ENCODE results near the gene APIP. TPM values are rescaled to one million over a fixed set of nuclear protein-coding genes. Genes with fewer than 3 reads are reported as not detected.

The APIP gene
- total RNA-seq, 1 donor from 2014 or later, result 23.5 TPM

- no peak for DNase-seq (ENCODE audit: low spot score, unreplicated experiment)
- TF ChIP-seq CTCF (IDR thresholded peaks at IDR 0.05; ENCODE audit: unreplicated experiment), result no peak
- peaks cover 18% of the 10 kb centered on the region for H3K36me3 Mint-ChIP-seq (ENCODE audit: insufficient read depth)
- H3K4me1 Mint-ChIP-seq (ENCODE audit: low read depth), result peaks cover 8% of the 10 kb centered on the region
- no peak overlapping the region for H3K4me3 Mint-ChIP-seq (ENCODE audit: low read depth)
- no peaks in the 10 kb centered on the region for H3K9me3 Mint-ChIP-seq (ENCODE audit: low read depth)
- H3K27ac Mint-ChIP-seq, result no peak overlapping the region
- no peaks in the 10 kb centered on the region for H3K27me3 Mint-ChIP-seq
Observed at GRCh38 chr11:34863048-34863447, 53.1 kb downstream of the APIP start.

GRCh38 chr11:34860518-34860917, 55.7 kb downstream of the APIP start:
- TF ChIP-seq CTCF (IDR thresholded peaks at IDR 0.05; ENCODE audit: unreplicated experiment), result no peak
- Mint-ChIP-seq H3K4me1 (ENCODE audit: low read depth) (peaks cover 8% of the 10 kb centered on the region), H3K27ac (no peak overlapping the region), H3K36me3 (ENCODE audit: insufficient read depth) (peaks cover 18% of the 10 kb centered on the region), H3K27me3 (no peaks in the 10 kb centered on the region), H3K9me3 (ENCODE audit: low read depth) (no peaks in the 10 kb centered on the region), H3K4me3 (ENCODE audit: low read depth) (no peak overlapping the region)
- DNase-seq (ENCODE audit: low spot score, unreplicated experiment), result no peak

- DNase-seq (ENCODE audit: low spot score, unreplicated experiment), result no peak
- no peak for TF ChIP-seq CTCF (IDR thresholded peaks at IDR 0.05; ENCODE audit: unreplicated experiment)
- Mint-ChIP-seq H3K9me3 (ENCODE audit: low read depth) (no peaks in the 10 kb centered on the region), H3K27me3 (no peaks in the 10 kb centered on the region), H3K4me1 (ENCODE audit: low read depth) (peaks cover 9% of the 10 kb centered on the region), H3K36me3 (ENCODE audit: insufficient read depth) (peaks cover 20% of the 10 kb centered on the region), H3K4me3 (ENCODE audit: low read depth) (no peak overlapping the region), H3K27ac (no peak overlapping the region)
Observed at GRCh38 chr11:34860034-34860433, 56.1 kb downstream of the APIP start.

GRCh38 chr11:34859496-34859895, 56.7 kb downstream of the APIP start:
- no peak overlapping the region for H3K4me3 Mint-ChIP-seq (ENCODE audit: low read depth)
- H3K9me3 Mint-ChIP-seq (ENCODE audit: low read depth), result no peaks in the 10 kb centered on the region
- peaks cover 24% of the 10 kb centered on the region for H3K36me3 Mint-ChIP-seq (ENCODE audit: insufficient read depth)
- DNase-seq (ENCODE audit: low spot score, unreplicated experiment), result no peak
- TF ChIP-seq CTCF (IDR thresholded peaks at IDR 0.05; ENCODE audit: unreplicated experiment), result no peak
- H3K4me1 Mint-ChIP-seq (ENCODE audit: low read depth), result peaks cover 13% of the 10 kb centered on the region
- no peaks in the 10 kb centered on the region for H3K27me3 Mint-ChIP-seq
- no peak overlapping the region for H3K27ac Mint-ChIP-seq

- no peak overlapping the region for H3K4me3 Mint-ChIP-seq (ENCODE audit: low read depth)
- no peak for TF ChIP-seq CTCF (IDR thresholded peaks at IDR 0.05; ENCODE audit: unreplicated experiment)
- peaks cover 13% of the 10 kb centered on the region for H3K4me1 Mint-ChIP-seq (ENCODE audit: low read depth)
- no peaks in the 10 kb centered on the region for H3K9me3 Mint-ChIP-seq (ENCODE audit: low read depth)
- peaks cover 26% of the 10 kb centered on the region for H3K36me3 Mint-ChIP-seq (ENCODE audit: insufficient read depth)
- H3K27ac Mint-ChIP-seq, result no peak overlapping the region
- no peak for DNase-seq (ENCODE audit: low spot score, unreplicated experiment)
- no peaks in the 10 kb centered on the region for H3K27me3 Mint-ChIP-seq
Observed at GRCh38 chr11:34857463-34857862, 58.7 kb downstream of the APIP start.

All from progenitor cell of endocrine pancreas (in vitro differentiated cells).